Transverse colon (tissue), 4 donors: ENCODE measurements around the gene SPDYE16. TPM values are rescaled to one million over a fixed set of nuclear protein-coding genes. Genes with fewer than 3 reads are reported as not detected.
"Not testable (repeated sequence)": the region's sequence is repeated elsewhere in the genome, so short reads cannot be mapped to it uniquely, and the experiment has no call there.

ENCODE experiments used
- DNase-seq: peaks from one replicate; pipeline ENCODE4 v3.0.0-alpha.2; 2019
- H3K27ac ChIP-seq, 4 donors: fragments of 200-600 bp; sonication (generic); 2 replicates each; pipeline ENCODE4 v1.5.1; 2016 to 2018; ENCODE audit warnings: inconsistent platforms in 4 of 4
- H3K27me3 ChIP-seq: fragments of 200-600 bp; sonication (generic); 2 replicates; pipeline ENCODE4 v1.5.1; 2017; ENCODE audit warnings: inconsistent platforms
- H3K36me3 ChIP-seq, 4 donors: fragments of 200-600 bp; sonication (generic); 2 replicates each; pipeline ENCODE4 v1.5.1; 2017 to 2019; ENCODE audit warnings: inconsistent platforms in 4 of 4
- H3K4me1 ChIP-seq, 4 donors: fragments of 200-600 bp; sonication (generic); 2 replicates each; pipeline ENCODE4 v1.5.1; 2017 to 2020; ENCODE audit warnings: inconsistent platforms in 4 of 4
- H3K4me3 ChIP-seq, 4 donors: fragments of 200-600 bp; sonication (generic); 1 replicate in 1 of 4; 2 replicates in 3 of 4; pipeline versions ENCODE4 v1.5.1 to v1.6.1; 2017 to 2019; ENCODE audit warnings: inconsistent platforms in 4 of 4
- H3K9me3 ChIP-seq, 2 donors: fragments of 200-600 bp; sonication (generic); 2 replicates each; pipeline ENCODE4 v1.5.1; 2017 to 2019; ENCODE audit warnings: inconsistent platforms in 2 of 2
- WGBS, 2 donors: methylation state at CpG; one replicate each; pipeline ENCODE4 v1.1.5; 2018; ENCODE audit warnings: low coverage in 1 of 2; 5-methylcytosine and 5-hydroxymethylcytosine counted together
- in situ Hi-C, 4 donors: fragments of 200-750 bp; cut with MboI; loops; one replicate each; pipeline versions ENCODE4 v1.15.0 to v1.15.1; 2017; ENCODE audit warnings: low sequenced_read_pairs in 3 of 4, low pct_ligation_motif_present in 1 of 4, low pct_unique_long_range_greater_than_20kb in 1 of 4
- intact Hi-C: fragments of 100-400 bp; cut with DNase I; formaldehyde crosslinking; loops from one replicate; pipeline ENCODE4 v1.15.1; 2023; ENCODE audit warnings: low total_unique reads
- total RNA-seq, 4 donors: library from RNA; depleted of rRNA; stranded (reverse); fragments of >200 nt; gene quantifications; one replicate each; pipeline ENCODE4 v1.1.0, GENCODE V29; 2016

Gene SPDYE16
- total RNA-seq, 4 donors from 2014 or later = not detected

DNA sequence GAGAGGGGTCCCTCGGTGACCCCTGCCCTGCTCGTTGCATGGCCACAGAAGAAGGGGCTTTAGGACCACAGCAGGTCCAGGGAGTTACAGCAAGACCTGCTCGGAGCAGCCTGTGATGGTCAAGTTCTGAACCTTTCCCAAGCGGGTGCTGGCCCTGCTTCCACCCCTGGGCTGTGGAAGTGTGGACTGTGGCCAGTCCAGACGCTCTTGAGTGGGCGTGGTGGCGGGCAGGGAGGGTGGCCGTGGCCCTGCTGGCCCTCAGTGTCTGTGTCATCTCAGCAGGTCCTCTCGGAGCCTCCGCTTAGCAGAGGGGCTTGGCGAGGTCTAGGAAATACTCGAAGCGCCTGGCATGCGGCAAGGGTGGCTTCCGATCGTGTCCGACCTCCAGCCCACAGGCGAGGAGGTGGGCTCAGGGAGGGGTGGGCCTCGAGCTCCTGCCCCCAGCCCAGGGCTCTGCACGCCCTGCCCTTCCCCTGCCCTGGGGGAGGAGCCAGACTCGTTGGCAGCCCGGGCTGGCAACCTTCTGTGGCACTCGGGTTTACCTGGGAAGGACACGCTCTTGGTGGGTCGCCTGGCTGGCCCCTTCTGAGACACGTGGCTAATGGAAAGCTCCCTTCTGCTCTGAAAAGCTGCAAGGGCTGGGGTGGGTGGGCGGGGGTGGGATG, 45.0 kb downstream of the SPDYE16 start:
- H3K27me3 ChIP-seq, H3K36me3 ChIP-seq, H3K27ac ChIP-seq, DNase-seq, H3K4me1 ChIP-seq, in situ Hi-C loops, intact Hi-C loops, H3K9me3 ChIP-seq, H3K4me3 ChIP-seq: not testable (repeated sequence)
- WGBS, 2 donors = 84% methylated on average over 5 of the region's 27 CpGs; no CpG with 5 or more reads in 1 of the 2 donors

DNA sequence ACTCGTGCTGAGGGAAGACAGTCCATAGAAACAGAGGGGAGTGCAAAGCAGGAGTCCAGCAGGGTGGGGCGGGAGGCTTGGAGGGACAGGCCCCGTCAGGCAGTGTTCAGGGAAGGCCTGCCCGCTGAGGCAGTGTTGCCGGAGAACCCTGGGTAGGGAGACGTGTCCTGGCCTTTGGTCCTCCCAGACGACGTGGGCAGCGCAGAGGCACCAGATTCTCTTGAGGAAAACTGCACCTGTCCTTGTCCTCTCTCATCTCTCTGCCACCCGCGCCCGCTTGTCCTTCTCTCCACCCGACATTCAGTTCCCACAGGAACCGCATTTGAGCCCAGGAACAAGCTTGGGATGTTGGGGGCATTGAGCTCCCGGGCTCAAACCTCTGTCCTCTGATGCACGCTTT, 47.4 kb downstream of the SPDYE16 start:
- intact Hi-C loops, DNase-seq, H3K4me3 ChIP-seq, H3K27ac ChIP-seq, H3K27me3 ChIP-seq, H3K4me1 ChIP-seq, in situ Hi-C loops, H3K9me3 ChIP-seq, H3K36me3 ChIP-seq: not testable (repeated sequence)
- 88% methylated on average over 15 of the region's 16 CpGs; no CpG with 5 or more reads in 1 of the 2 donors for WGBS, 2 donors

DNA sequence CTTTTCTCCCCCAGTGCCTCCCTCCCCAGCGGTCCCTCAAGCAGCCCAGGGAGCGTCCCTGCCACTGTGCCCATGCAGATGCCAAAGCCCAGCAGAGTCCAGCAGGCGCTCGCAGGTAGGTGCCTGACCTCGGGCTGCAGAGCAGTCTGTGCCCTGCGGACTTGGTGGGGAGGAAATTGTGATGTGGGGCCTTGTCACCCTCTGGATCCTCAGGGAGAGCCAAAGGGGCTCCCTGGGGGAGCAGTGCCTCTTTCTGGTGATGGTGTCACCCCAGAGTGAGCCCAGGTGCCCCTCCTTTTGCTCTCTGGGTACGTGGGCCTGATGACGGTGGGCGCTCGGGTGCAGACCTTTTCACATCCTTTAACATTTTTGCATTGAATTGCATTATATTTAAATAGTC, 51.0 kb downstream of the SPDYE16 start:
- H3K4me1 ChIP-seq, DNase-seq, H3K27ac ChIP-seq, H3K4me3 ChIP-seq, intact Hi-C loops, H3K36me3 ChIP-seq, H3K9me3 ChIP-seq, H3K27me3 ChIP-seq, in situ Hi-C loops: not testable (repeated sequence)
- WGBS, 2 donors = no CpG with 5 or more reads among the region's 10 CpGs

DNA sequence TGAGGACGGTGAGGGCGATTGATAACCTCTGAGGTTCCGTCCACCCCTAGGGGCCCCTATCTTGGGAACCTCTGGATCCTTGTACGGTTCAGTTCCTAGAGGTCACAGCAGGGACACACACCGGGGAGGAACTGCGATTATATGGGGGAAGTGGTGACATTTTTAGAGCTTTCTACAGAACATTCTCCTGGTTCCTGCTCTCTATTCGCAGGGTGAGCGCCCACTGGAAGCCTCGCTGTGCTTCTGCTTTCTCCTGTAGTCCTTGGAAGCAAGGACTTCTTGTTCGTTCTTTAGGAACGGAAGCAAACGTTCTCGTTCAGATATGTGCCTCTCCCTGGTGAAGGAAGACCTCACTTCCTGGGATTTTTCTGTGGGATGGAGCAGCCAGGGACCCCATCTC, 55.1 kb downstream of the SPDYE16 start:
- DNase-seq, H3K4me3 ChIP-seq, H3K27ac ChIP-seq, H3K36me3 ChIP-seq, H3K27me3 ChIP-seq, H3K9me3 ChIP-seq, H3K4me1 ChIP-seq, intact Hi-C loops, in situ Hi-C loops: not testable (repeated sequence)
- 78% methylated on average over 8 of the region's 13 CpGs; no CpG with 5 or more reads in 1 of the 2 donors for WGBS, 2 donors

DNA sequence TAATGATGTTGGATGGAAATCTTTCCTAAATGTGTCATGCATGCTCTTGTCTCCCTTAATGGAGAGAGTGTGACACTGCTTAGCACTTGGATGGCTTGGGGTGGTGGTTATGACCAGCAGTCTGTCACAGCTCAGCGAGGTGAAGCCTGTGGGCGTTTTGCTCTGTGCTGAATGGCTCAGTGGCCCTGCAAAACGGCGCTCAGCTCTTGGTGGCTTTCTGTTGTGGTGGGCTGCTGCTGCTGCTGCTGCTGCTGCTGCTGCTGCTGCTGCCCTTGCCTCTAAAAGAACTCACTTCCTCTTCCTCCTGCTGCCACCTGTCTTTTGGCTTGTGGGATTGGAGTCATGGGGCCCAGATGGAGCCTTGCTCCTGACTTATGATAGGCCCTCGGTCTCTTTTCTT, 56.5 kb downstream of the SPDYE16 start:
- H3K4me3 ChIP-seq, H3K9me3 ChIP-seq, H3K36me3 ChIP-seq, intact Hi-C loops, in situ Hi-C loops, H3K27ac ChIP-seq, H3K4me1 ChIP-seq, H3K27me3 ChIP-seq, DNase-seq: not testable (repeated sequence)
- 60% methylated on average over 3 of the region's 5 CpGs; no CpG with 5 or more reads in 1 of the 2 donors for WGBS, 2 donors

DNA sequence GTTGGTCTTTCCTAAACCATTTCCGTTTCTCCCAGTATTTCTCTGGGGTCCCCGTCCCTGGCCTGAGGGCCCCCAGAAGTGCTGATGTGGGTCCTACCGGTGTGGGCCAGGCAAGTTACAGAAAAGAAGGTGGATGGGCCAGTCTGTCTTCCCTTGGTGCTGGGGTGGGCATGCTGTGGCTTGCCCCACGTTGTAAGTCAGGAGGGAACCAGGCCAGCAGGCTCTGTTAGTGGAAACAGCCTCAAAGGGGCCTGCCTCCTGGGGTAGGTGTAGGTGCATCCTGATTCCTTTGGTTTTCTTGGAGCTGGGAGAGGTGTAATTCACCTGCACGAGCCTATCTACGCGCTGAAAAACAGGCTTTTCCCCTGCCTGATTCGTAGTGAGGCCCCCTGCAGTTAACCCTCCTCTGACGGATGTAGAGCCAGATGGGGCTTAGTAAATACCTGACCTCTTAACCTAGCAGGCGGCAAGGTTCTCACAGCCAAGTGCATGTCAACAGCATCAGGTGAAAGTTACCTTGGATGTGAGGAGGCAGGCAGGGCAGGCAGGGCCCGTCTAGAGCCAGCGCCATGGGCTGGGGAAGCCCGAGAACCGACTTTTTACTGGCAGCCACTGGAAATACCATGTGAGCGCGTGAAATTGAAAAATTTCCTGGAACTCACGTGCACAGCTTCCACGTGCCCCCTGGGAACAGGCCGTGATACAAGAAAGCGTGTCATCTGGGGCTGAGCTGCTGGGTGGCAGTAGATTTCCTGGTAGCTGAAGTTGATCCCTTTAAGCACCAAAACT, 57.1 kb downstream of the SPDYE16 start:
- H3K36me3 ChIP-seq, H3K27ac ChIP-seq, intact Hi-C loops, H3K4me3 ChIP-seq, in situ Hi-C loops, H3K27me3 ChIP-seq, H3K4me1 ChIP-seq, H3K9me3 ChIP-seq, DNase-seq: not testable (repeated sequence)
- WGBS, 2 donors = no CpG with 5 or more reads among the region's 20 CpGs

DNA sequence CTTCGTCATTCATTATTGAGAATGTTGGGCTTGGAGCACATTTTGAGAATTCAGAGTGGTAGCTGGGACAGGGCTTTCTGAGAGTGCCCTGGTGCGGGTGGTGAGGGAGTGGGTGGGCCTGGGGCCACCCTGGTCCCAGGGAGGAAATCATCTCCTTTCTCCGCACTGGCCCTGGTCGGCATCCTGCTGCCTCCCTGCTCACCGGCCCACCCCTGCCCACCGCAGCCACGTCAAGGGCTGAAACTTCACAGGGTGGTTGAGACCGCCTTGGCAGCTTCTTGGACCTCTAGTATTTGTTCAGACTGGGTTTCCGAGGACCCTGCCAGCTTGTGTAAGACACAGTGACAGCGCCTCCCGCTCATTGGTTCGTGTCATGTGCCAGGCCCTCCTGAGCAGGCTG, 58.6 kb downstream of the SPDYE16 start:
- DNase-seq, in situ Hi-C loops, H3K36me3 ChIP-seq, intact Hi-C loops, H3K4me1 ChIP-seq, H3K27me3 ChIP-seq, H3K9me3 ChIP-seq, H3K4me3 ChIP-seq, H3K27ac ChIP-seq: not testable (repeated sequence)
- no CpG with 5 or more reads among the region's 12 CpGs for WGBS, 2 donors

DNA sequence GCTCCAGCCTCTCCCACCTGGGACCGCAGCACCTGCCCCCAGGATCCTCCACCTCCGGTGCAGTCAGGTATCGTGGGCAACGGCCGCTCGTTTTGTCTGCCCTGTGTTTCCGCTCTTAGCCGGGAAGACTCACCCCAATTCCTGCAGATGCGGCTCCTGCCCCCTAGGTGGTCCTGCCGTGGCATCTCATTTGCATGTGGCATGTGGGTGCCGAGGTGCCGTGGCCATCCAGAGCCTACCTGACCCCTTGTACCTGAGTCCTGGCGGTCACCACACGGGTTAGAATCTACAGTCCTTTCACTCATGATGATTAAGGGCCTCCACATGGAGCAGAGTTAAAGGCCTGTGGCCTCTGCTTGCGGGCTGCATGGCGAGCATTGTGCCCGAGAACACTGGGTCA, 60.0 kb downstream of the SPDYE16 start:
- H3K4me1 ChIP-seq, DNase-seq, H3K27me3 ChIP-seq, intact Hi-C loops, in situ Hi-C loops, H3K4me3 ChIP-seq, H3K9me3 ChIP-seq, H3K36me3 ChIP-seq, H3K27ac ChIP-seq: not testable (repeated sequence)
- 94% methylated on average over 9 of the region's 17 CpGs; no CpG with 5 or more reads in 1 of the 2 donors for WGBS, 2 donors

DNA sequence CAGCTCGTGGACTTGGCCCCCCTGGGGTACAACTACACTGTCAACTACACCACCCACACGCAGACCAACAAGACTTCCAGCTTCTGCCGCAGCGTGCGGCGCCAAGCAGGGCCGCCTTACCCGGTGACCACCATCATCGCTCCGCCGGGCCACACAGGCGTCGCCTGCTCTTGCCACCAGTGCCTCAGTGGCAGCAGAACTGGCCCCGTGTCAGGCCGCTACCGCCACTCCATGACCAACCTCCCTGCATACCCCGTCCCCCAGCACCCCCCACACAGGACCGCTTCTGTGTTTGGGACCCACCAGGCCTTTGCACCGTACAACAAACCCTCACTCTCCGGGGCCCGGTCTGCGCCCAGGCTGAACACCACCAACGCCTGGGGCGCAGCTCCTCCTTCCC, 60.4 kb downstream of the SPDYE16 start:
- 96% methylated on average over 24 of the region's 24 CpGs; no CpG with 5 or more reads in 1 of the 2 donors for WGBS, 2 donors
- H3K27ac ChIP-seq, intact Hi-C loops, DNase-seq, H3K9me3 ChIP-seq, H3K4me1 ChIP-seq, H3K27me3 ChIP-seq, H3K36me3 ChIP-seq, H3K4me3 ChIP-seq, in situ Hi-C loops: not testable (repeated sequence)
